OCI-LY7 (cell line): ENCODE measurements around the gene BSCL2. TPM values are rescaled to one million over a fixed set of nuclear protein-coding genes. Genes with fewer than 3 reads are reported as not detected.

Experiments used
- BruUV-seq: library from RNA; stranded (reverse); fragments of 400-500 nt; replicated peaks from 2 replicates; lab custom pipeline; 2021; lab: Mats Ljungman, UMichigan
- CTCF ChIA-PET: fragments of 300-600 bp; sonication (Branson Sonifier 250); formaldehyde crosslinking; loops from one replicate; lab custom pipeline; 2022; ENCODE audit warnings: antibody characterized with exemption; ENCODE audit not compliant: unreplicated experiment; lab: Charles Lee
- POLR2A ChIA-PET: fragments of 300-600 bp; sonication (Branson Sonifier 250); formaldehyde crosslinking; loops from one replicate; lab custom pipeline; 2022; ENCODE audit warnings: antibody characterized with exemption; lab: Charles Lee
- DNase-seq: peaks from one replicate; pipeline ENCODE4 v3.0.0-alpha.2; 2015; ENCODE audit warnings: low spot score
- H2AFZ ChIP-seq: fragments of 200-600 bp; sonication (generic), shearing (Covaris generic); 2 replicates; pipeline ENCODE4 v1.6.1; 2014; ENCODE audit warnings: mild to moderate bottlenecking, antibody characterized with exemption, low read length, moderate library complexity
- H3K27ac ChIP-seq: fragments of 200-600 bp; sonication (generic); 2 replicates; pipeline ENCODE4 v1.5.1; 2014; ENCODE audit warnings: mixed run types, low read depth, mild to moderate bottlenecking, moderate library complexity, low read length, inconsistent platforms; ENCODE audit not compliant: poor library complexity, severe bottlenecking
- H3K36me3 ChIP-seq: fragments of 200-600 bp; sonication (generic); 2 replicates; pipeline ENCODE4 v1.6.1; 2014; ENCODE audit warnings: mild to moderate bottlenecking, antibody characterized with exemption, low read length, moderate library complexity, mixed read lengths; ENCODE audit not compliant: insufficient read depth
- H3K4me1 ChIP-seq: fragments of 200-600 bp; sonication (generic); 2 replicates; pipeline ENCODE4 v1.5.1; 2014; ENCODE audit warnings: mild to moderate bottlenecking, low read length; ENCODE audit not compliant: insufficient read depth, poor library complexity, severe bottlenecking
- H3K4me2 ChIP-seq: fragments of 200-600 bp; sonication (generic); 2 replicates; pipeline ENCODE4 v1.6.1; 2014; ENCODE audit warnings: mild to moderate bottlenecking, low read length
- H3K4me3 ChIP-seq: fragments of 200-600 bp; sonication (generic); 2 replicates; pipeline ENCODE4 v1.5.1; 2014; ENCODE audit warnings: mild to moderate bottlenecking, low read depth, low read length; ENCODE audit not compliant: poor library complexity, severe bottlenecking
- H3K79me2 ChIP-seq: fragments of 200-600 bp; sonication (generic); 2 replicates; pipeline ENCODE4 v1.6.1; 2016; ENCODE audit warnings: low read depth, mild to moderate bottlenecking, low read length, moderate library complexity, mixed read lengths; ENCODE audit not compliant: insufficient read depth
- H3K9me2 ChIP-seq: fragments of 200-600 bp; sonication (generic); 2 replicates; pipeline ENCODE4 v1.6.1; 2016; ENCODE audit warnings: mild to moderate bottlenecking, low read length, mixed read lengths; ENCODE audit not compliant: insufficient read depth
- H3K9me3 ChIP-seq: fragments of 200-600 bp; sonication (generic); 2 replicates; pipeline ENCODE4 v1.6.1; 2014; ENCODE audit warnings: mild to moderate bottlenecking, mixed run types, low read length, mixed read lengths
- H4K20me1 ChIP-seq: fragments of 200-600 bp; sonication (generic); 2 replicates; pipeline ENCODE4 v1.6.1; 2014; ENCODE audit warnings: mild to moderate bottlenecking, antibody characterized with exemption, low read length, moderate library complexity, mixed read lengths; ENCODE audit not compliant: insufficient read depth
- EZH2phosphoT487 ChIP-seq: fragments of 200-600 bp; sonication (generic); IDR thresholded peaks from 2 replicates; pipeline ENCODE4 v1.6.1; 2018; ENCODE audit warnings: low read depth, borderline replicate concordance, mild to moderate bottlenecking, mixed run types, antibody characterized with exemption, low read length, moderate library complexity, mixed read lengths
- intact Hi-C: fragments of 100-400 bp; cut with micrococcal nuclease; formaldehyde crosslinking; loops from one replicate; pipeline ENCODE4 v1.10.0; 2022; ENCODE audit not compliant: unreplicated experiment
- total RNA-seq, 2 experiments: library from RNA; depleted of rRNA in 1 of 2; stranded (reverse); fragments of >200 nt in 1 of 2; shearing (Covaris generic) in 1 of 2; gene quantifications; 2 replicates each; pipeline ENCODE4 v1.2.3, GENCODE V29; 2014 to 2022
- TF ChIP-seq, protein P1 (sequence below): fragments of 200-600 bp; sonication (generic); conservative IDR thresholded peaks from 2 replicates; pipeline ENCODE4 v1.5.1; 2014; ENCODE audit warnings: mild to moderate bottlenecking, antibody characterized with exemption, low read length, moderate library complexity, mixed read lengths

BSCL2 gene
- total RNA-seq, 2 experiments from 2014 or later, result 20.7 to 46.2 TPM

DNA sequence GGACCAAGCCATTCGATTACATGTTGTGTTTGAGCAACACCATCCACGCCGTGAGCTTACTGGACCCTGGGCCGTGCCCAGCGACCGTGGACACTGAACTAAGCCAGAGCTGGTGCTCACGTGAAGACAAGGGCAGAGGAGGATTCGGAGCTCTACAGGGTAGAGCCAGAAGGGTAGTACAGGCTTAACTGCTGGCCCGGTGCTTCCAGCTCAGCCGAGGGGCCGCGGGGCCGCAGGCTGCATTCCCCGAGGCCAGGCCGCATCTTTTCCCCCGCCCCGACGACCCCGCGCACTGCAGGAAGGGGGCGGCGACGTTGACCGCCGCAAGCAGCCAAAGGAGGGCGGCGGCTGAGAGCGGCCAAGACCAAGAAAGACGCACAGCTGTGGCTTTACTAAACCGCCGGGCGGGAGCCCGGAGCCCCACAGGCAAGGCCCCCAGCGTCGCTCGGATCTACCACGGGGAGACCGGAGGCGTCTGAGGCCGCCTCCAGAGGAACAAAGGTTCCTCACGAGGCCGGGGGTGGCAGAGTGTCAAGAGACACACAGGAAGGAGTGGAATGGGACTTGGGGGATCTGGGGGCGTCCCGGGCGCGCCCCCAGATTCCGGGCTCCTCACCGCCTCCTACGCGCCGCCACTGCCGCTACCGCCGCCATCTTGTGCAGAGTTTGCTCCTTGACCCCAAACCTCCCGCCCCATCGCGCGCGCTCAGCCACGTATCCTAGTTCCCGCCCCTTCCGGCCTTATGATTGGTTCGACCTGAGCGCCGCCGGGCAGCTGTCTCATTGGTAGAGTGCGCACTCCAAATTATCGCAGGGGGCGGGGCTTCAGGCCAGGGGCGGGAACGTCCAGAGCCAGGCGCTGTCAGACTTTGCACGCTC lies 61.0 kb downstream of the BSCL2 start, which contains the start of gene GANAB:
TSS of gene GANAB (minus strand) at position 668 of the 879 bp plus-strand sequence. CDS start at position 654, 14 bp downstream.
- peaks cover 54% of the 10 kb centered on the region for H3K79me2 ChIP-seq
- no peaks in the 10 kb centered on the region for H4K20me1 ChIP-seq
- no peak for TF ChIP-seq EZH2phosphoT487
- TF ChIP-seq, protein P1, sequence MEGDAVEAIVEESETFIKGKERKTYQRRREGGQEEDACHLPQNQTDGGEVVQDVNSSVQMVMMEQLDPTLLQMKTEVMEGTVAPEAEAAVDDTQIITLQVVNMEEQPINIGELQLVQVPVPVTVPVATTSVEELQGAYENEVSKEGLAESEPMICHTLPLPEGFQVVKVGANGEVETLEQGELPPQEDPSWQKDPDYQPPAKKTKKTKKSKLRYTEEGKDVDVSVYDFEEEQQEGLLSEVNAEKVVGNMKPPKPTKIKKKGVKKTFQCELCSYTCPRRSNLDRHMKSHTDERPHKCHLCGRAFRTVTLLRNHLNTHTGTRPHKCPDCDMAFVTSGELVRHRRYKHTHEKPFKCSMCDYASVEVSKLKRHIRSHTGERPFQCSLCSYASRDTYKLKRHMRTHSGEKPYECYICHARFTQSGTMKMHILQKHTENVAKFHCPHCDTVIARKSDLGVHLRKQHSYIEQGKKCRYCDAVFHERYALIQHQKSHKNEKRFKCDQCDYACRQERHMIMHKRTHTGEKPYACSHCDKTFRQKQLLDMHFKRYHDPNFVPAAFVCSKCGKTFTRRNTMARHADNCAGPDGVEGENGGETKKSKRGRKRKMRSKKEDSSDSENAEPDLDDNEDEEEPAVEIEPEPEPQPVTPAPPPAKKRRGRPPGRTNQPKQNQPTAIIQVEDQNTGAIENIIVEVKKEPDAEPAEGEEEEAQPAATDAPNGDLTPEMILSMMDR, result no peak
- H3K27ac ChIP-seq, result peak within 1 kb of the TSS; percentile 76
- H3K4me2 ChIP-seq, result peak within 1 kb of the TSS; percentile 82
- intact Hi-C loops, result loop anchor here (1.0 kb wide), 2 partner anchors 115 to 195 kb away; partner anchors contain the start of gene POLR2G
- H3K9me2 ChIP-seq, result no peaks in the 10 kb centered on the region
- DNase-seq, result peak; percentile 99
- BruUV-seq, result TSS peak; percentile 75
- H2AFZ ChIP-seq, result no peak within 1 kb of the TSS; the same call in 1 of the 2 replicates
- H3K36me3 ChIP-seq, result peaks cover 60% of the 10 kb centered on the region
- peaks cover 20% of the 10 kb centered on the region for H3K4me1 ChIP-seq
- POLR2A ChIA-PET, result interaction anchor here (0.9 to 1.7 kb wide), 7 partner anchors 9 to 27 kb away, joined by 4 to 20 read pairs (median 7); partner anchors contain the start of genes C11orf98 and CSKMT
- H3K9me3 ChIP-seq, result no peaks in the 10 kb centered on the region
- CTCF ChIA-PET, result interaction anchor here (0.6 to 0.9 kb wide), 3 partner anchors 55 to 1539 kb away, joined by 3 to 10 read pairs (median 7); no protein-coding TSS in a partner anchor
- H3K4me3 ChIP-seq, result peak within 1 kb of the TSS; percentile 95

DNA sequence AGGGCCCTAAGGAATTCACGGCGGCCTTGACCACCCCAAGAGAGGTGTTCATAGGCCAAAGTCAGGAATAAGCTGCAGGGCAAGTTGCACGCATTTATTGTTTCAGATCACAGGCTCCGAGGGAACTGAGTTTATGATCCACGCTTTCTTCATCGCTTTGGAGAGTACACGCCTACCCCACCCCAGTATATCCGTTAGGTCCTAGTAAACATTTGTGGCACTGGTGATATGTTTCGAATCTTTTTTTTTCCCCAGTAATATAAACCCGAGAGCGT lies 61.6 kb downstream of the BSCL2 start:
- Histone ChIP-seq H4K20me1 (no peaks in the 10 kb centered on the region), H3K9me3 (no peaks in the 10 kb centered on the region), H3K36me3 (peaks cover 65% of the 10 kb centered on the region), H3K4me1 (peaks cover 20% of the 10 kb centered on the region), H2AFZ (no peak overlapping the region; the same call in 1 of the 2 replicates), H3K4me3 (peak overlapping the region; percentile 95), H3K79me2 (peaks cover 56% of the 10 kb centered on the region), H3K4me2 (peak overlapping the region; percentile 82), H3K27ac (peak overlapping the region; percentile 76), H3K9me2 (no peaks in the 10 kb centered on the region)
- CTCF ChIA-PET, result no interaction called here
- peak; percentile 27 for DNase-seq
- no TSS peak for BruUV-seq
- no peak for TF ChIP-seq EZH2phosphoT487
- TF ChIP-seq, protein P1, result no peak
- intact Hi-C loops, result no loop called here
- POLR2A ChIA-PET, result interaction anchor here (0.9 to 1.7 kb wide), 7 partner anchors 9 to 35 kb away, joined by 3 to 20 read pairs (median 5); partner anchors contain the start of genes C11orf98 and CSKMT
